AG04449 (cell line): ENCODE results near the gene ATP9B.

Experiments used
- CTCF ChIA-PET: fragments of 350-600 bp; formaldehyde crosslinking; extraction: SDS; loops from one replicate; lab custom pipeline; 2021; ENCODE audit warnings: antibody characterized with exemption; lab: Yijun Ruan, JAX
- POLR2A ChIA-PET: fragments of 400-600, 350-600 bp; formaldehyde crosslinking; extraction: SDS; loops from one replicate; lab custom pipeline; 2020; ENCODE audit warnings: antibody characterized with exemption, inconsistent platforms; lab: Yijun Ruan, JAX
- DNase-seq: peaks from one replicate; pipeline ENCODE4 v3.0.0-alpha.2; 2010; ENCODE audit warnings: low read depth, low spot score
- H3K4me3 ChIP-seq: 2 replicates; pipeline ENCODE4 v1.5.1; 2011; ENCODE audit warnings: low read depth, mild to moderate bottlenecking, control low read depth, low read length
- TF ChIP-seq, protein P1 (sequence below): IDR thresholded peaks from one replicate; pipeline ENCODE4 v1.5.1; 2011; ENCODE audit warnings: mild to moderate bottlenecking, moderate library complexity, low read length, control low read depth, inconsistent platforms; ENCODE audit not compliant: insufficient read depth; ENCODE audit errors: missing control alignments

The ATP9B gene

DNA sequence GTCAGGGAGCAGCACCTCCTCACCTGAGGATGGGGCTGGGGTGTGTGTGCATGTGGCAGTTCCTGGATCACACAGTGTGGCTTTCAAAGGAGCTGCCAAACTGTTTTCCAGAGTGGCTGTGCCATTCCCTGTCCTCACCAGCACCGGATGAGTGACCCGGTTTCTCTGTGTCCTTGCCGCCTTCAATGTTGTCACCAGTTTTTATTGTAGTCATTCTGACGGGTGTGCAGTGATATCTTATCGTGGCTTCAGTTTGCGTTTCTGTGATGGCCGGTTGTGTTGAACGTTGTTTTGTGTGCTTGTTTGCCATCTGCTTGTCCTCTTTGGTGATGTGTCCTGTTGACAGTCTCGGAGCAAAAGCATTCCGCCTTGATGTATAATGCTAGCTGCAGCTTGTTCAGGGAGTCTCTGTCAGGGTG is 108.9 kb downstream of the ATP9B start:
- no peak overlapping the region for H3K4me3 ChIP-seq
- no peak for DNase-seq
- POLR2A ChIA-PET, result no interaction called here
- TF ChIP-seq, protein P1, sequence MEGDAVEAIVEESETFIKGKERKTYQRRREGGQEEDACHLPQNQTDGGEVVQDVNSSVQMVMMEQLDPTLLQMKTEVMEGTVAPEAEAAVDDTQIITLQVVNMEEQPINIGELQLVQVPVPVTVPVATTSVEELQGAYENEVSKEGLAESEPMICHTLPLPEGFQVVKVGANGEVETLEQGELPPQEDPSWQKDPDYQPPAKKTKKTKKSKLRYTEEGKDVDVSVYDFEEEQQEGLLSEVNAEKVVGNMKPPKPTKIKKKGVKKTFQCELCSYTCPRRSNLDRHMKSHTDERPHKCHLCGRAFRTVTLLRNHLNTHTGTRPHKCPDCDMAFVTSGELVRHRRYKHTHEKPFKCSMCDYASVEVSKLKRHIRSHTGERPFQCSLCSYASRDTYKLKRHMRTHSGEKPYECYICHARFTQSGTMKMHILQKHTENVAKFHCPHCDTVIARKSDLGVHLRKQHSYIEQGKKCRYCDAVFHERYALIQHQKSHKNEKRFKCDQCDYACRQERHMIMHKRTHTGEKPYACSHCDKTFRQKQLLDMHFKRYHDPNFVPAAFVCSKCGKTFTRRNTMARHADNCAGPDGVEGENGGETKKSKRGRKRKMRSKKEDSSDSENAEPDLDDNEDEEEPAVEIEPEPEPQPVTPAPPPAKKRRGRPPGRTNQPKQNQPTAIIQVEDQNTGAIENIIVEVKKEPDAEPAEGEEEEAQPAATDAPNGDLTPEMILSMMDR, result no peak
- CTCF ChIA-PET, result no interaction called here

DNA sequence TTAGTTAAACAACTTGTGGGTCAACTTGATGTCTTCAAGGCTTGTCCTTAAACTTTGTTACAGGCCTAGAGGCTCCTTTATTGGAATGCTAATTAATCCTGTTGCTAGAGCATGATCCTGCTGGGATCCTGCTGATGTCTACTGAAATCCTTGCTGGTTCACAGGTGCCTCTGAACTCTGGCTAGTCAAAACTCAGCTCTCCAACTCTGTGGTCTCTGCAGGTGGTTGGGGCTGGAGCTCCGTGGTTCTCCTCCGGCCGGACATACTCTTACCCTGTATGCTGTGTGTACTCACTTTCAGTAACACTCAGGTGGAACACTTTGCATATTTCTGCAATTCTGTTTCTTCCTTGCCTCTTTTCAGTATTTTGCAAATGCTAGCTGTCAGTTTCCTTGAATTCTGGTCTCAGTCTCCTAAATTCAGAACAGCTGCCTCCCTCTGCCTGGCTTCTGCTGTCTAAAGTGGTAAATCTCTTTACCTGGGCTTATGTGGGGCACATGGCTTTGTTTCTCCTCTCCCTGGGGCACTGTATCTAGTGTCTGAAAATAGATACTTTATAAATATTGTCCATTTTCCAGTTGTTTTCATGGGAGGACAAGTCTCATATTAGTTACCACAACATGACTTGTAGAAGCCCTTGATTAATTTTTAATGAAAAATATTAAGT is 113.0 kb downstream of the ATP9B start:
- DNase-seq, result no peak
- ChIA-PET POLR2A (no interaction called here), CTCF (no interaction called here)
- TF ChIP-seq, protein P1, result no peak
- H3K4me3 ChIP-seq, result no peak overlapping the region

DNA sequence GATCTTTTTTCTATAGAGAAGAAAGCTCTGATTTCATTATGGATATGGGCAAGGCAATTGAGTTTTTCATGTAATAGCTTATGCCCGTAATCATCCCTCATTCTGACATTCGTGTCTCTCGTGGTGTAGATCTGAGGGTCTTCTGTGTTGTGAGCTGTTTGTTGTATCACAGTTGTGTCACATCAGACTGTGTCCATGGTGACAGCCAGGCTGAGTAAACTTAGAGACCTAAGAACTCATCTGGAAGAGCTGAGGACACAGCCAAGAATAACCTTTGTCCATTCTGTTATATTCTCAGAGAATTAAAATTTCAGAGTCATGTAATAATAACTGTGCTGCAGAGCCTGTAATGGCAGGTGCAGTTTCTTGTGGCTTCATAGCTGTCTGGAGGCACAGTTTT is 116.5 kb downstream of the ATP9B start:
- POLR2A ChIA-PET, result no interaction called here
- TF ChIP-seq, protein P1, result no peak
- CTCF ChIA-PET, result no interaction called here
- DNase-seq, result no peak
- no peak overlapping the region for H3K4me3 ChIP-seq

- TF ChIP-seq, protein P1, result no peak
- ChIA-PET CTCF (no interaction called here), POLR2A (no interaction called here)
- H3K4me3 ChIP-seq, result no peak overlapping the region
- DNase-seq, result no peak
Measured at GRCh38 chr18:79186649-79187048, 117.5 kb downstream of the ATP9B start.

- TF ChIP-seq, protein P1, result no peak
- ChIA-PET CTCF (no interaction called here), POLR2A (no interaction called here)
Measured at GRCh38 chr18:79187532-79188277, 118.5 kb downstream of the ATP9B start.

GRCh38 chr18:79191418-79191817 is 122.2 kb downstream of the ATP9B start:
- TF ChIP-seq, protein P1, result no peak
- ChIA-PET CTCF (no interaction called here), POLR2A (no interaction called here)
- H3K4me3 ChIP-seq, result no peak overlapping the region
- no peak for DNase-seq

More at GRCh38 chr18:79187532-79188277, 118.5 kb downstream of the ATP9B start:
- no peak overlapping the region for H3K4me3 ChIP-seq
- no peak for DNase-seq
